Tibial nerve (tissue), 4 donors: ENCODE results near the gene SNX25. TPM values are rescaled to one million over a fixed set of nuclear protein-coding genes. Genes with fewer than 3 reads are reported as not detected.
A peak's percentile ranks its signal among the peaks of the same experiment; 100 is the strongest.

ENCODE experiments used
- DNase-seq, 2 donors: peaks; one replicate each; pipeline ENCODE4 v3.0.0-alpha.2; 2019; ENCODE audit warnings: low spot score in 2 of 2
- H3K27ac ChIP-seq, 4 donors: fragments of 200-600 bp; sonication (generic) in 3 of 4; one replicate each; pipeline ENCODE4 v1.5.1; 2017 to 2019; ENCODE audit warnings: mild to moderate bottlenecking in 1 of 4
- H3K27me3 ChIP-seq, 2 donors: fragments of 200-600 bp; sonication (generic) in 1 of 2; one replicate each; pipeline versions ENCODE4 v1.5.1 to v1.6.0; 2017 to 2019
- H3K36me3 ChIP-seq, 3 donors: fragments of 200-600 bp; sonication (generic); one replicate each; pipeline ENCODE4 v1.5.1; 2018 to 2019
- H3K4me1 ChIP-seq, 4 donors: fragments of 200-600 bp; sonication (generic) in 3 of 4; one replicate each; pipeline ENCODE4 v1.5.1; 2017 to 2019
- H3K4me3 ChIP-seq, 4 donors: fragments of 200-600 bp; sonication (generic) in 3 of 4; one replicate each; pipeline ENCODE4 v1.5.1; 2017 to 2019; ENCODE audit warnings: mild to moderate bottlenecking in 1 of 4, moderate library complexity in 1 of 4
- H3K9me3 ChIP-seq, 4 donors: fragments of 200-600 bp; sonication (generic) in 3 of 4; one replicate each; pipeline ENCODE4 v1.5.1; 2017 to 2019
- CTCF ChIP-seq, 5 experiments: fragments of 200-600 bp in 3 of 5; fragments of 450-650 bp in 2 of 5; sonication (generic) in 3 of 5; IDR thresholded peaks; one replicate each; pipeline ENCODE4 v1.5.1; 2016 to 2019; ENCODE audit warnings: antibody characterized with exemption in 5 of 5, mild to moderate bottlenecking in 3 of 5, moderate library complexity in 2 of 5
- EP300 ChIP-seq, 2 donors: sonication (generic); formaldehyde crosslinking; IDR thresholded peaks; one replicate each; pipeline ENCODE4 v1.6.1; 2017; ENCODE audit warnings: antibody characterized with exemption in 2 of 2, mild to moderate bottlenecking in 1 of 2
- POLR2A ChIP-seq, 2 donors: fragments of 450-650 bp; IDR thresholded peaks; one replicate each; pipeline ENCODE4 v1.6.1; 2017; ENCODE audit warnings: antibody characterized with exemption in 2 of 2, mild to moderate bottlenecking in 2 of 2, moderate library complexity in 2 of 2
- WGBS, 2 donors: methylation state at CpG; one replicate each; pipeline ENCODE4 v1.1.5; 2018; 5-methylcytosine and 5-hydroxymethylcytosine counted together
- total RNA-seq, 4 donors: library from RNA; depleted of rRNA; stranded (reverse); fragments of >200 nt; gene quantifications; one replicate each; pipeline ENCODE4 v1.1.0, GENCODE V29; 2016

SNX25 gene
- 10 to 100 TPM; 17.7 to 29.4 (median 23.5) TPM for total RNA-seq

DNA sequence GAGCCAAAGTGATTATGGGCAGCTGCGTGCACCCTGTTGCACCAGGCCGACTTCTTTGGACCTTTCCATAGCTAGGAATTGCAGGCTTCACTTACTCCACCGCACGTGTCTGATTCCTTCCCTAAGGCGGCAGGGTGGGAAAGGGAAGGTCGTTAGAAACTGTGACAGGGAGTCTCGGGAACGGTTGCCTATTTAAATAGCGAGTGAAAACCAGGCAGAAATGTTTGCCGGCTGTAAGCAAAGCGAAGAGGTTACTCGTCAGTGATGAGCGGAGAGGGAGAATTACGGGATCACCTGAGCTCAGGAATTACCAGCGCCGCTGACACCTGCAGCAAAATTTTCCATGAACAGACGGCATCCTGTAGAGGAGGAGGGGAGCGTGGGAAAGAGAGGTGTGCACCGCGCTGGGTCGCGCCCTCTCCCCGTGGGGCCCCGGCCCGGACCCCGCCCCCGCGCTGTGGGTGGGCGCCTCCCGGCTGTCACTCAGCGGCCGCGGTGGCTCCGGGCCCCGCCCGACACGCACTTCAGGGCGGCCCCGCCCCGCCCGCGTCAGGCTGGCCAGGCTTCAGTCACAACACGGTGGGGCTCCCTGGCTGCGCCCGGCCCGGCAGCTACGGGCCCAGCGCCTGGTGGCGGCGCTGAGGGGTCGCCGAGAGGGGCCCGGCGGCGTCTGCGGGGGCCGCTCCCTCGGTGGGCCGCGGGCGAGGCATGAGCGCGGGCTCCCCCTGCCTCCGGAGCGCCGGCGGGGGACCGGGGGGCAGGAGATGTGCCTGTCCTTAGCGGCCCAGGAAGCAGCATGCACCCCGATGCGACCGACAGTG lies at the start of gene SNX25:
Gene SNX25 (plus strand): TSS at position 568 of the 821 bp plus-strand sequence. CDS start 229 bp downstream, at position 797.
- WGBS, 2 donors = 1 to 2% methylated on average over 34 to 49 of the region's 72 CpGs
- peak; percentile 64 to 70 for DNase-seq
- Histone ChIP-seq H3K36me3 (no peaks in the 10 kb centered on the region), H3K4me3 (peak within 1 kb of the TSS; percentile 57 to 83 (median 74)), H3K9me3 (no peaks in the 10 kb centered on the region), H3K27ac (peak within 1 kb of the TSS; percentile 72 to 89 (median 80)), H3K4me1 (peaks cover 0 to 34% (median 21%) of the 10 kb centered on the region in 4 donors), H3K27me3 (no peaks in the 10 kb centered on the region)
- TF ChIP-seq CTCF (IDR thresholded peaks at IDR 0.05) = peak in 2 of 5 experiments; percentile 45 to 70
- peak; percentile 90 to 96 for TF ChIP-seq POLR2A (IDR thresholded peaks at IDR 0.05)
- peak; percentile 46 to 87 for TF ChIP-seq EP300 (IDR thresholded peaks at IDR 0.05)

DNA sequence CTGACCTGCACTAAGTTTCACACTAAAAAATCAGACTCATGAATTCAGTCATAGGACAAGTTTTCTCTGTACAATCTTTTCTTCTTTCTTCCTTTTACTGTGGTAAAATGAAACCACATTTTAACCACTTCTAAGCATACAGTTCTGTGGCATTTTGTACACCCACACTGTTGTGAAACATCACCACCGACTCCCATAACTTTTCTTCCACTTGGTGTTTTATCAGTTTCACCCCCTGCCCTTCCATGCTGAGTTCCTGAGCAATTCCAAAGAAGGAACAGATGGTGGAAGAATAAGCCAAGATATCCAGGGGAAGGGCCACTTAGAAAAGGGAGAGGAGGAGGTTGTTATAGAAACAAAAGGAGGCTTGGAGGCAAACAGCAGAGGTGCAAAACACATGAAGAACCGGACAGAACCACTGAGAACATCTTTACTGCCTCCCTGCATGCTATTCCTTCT lies 43.8 kb upstream of the SNX25 start:
- TF ChIP-seq EP300 (IDR thresholded peaks at IDR 0.05) (no peak), CTCF (IDR thresholded peaks at IDR 0.05) (no peak), POLR2A (IDR thresholded peaks at IDR 0.05) (no peak)
- Histone ChIP-seq H3K4me3 (no peak overlapping the region), H3K36me3 (peaks cover 0 to 57% (median 8%) of the 10 kb centered on the region in 3 donors), H3K27me3 (no peaks in the 10 kb centered on the region), H3K27ac (peak overlapping the region in 1 of 4 donors; percentile 25), H3K9me3 (no peaks in the 10 kb centered on the region), H3K4me1 (peaks cover 0 to 6% (median 0%) of the 10 kb centered on the region in 4 donors)
- DNase-seq = no peak
- WGBS, 2 donors = 18 to 36% methylated on average over 2 of the region's 2 CpGs

DNA sequence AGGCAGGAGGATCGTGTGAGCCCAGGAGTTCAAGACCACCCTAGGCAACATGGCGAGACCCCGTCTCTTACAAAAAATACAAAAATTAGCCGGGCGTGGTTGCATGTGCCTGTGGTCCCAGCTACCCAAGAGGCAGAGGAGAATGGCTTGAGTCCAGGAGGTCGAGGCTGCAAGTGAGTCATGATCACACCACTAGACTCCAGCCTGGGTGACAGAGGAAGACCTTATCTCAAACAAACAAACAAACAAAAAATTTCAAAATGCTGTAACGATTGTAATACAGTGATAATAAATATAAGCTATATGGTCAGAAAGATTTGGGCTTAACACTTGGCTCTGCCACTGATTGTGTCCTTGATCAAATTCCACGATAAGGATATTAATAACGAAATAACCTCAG lies 42.2 kb upstream of the SNX25 start:
- Histone ChIP-seq H3K4me1 (peaks cover 0 to 20% (median 0%) of the 10 kb centered on the region in 4 donors), H3K27me3 (no peaks in the 10 kb centered on the region), H3K27ac (no peak overlapping the region), H3K9me3 (no peaks in the 10 kb centered on the region), H3K4me3 (no peak overlapping the region), H3K36me3 (peaks cover 0 to 49% (median 8%) of the 10 kb centered on the region in 3 donors)
- WGBS, 2 donors = 81 to 86% methylated on average over 9 of the region's 9 CpGs
- no peak for DNase-seq
- TF ChIP-seq EP300 (IDR thresholded peaks at IDR 0.05) (no peak), CTCF (IDR thresholded peaks at IDR 0.05) (no peak), POLR2A (IDR thresholded peaks at IDR 0.05) (no peak)

DNA sequence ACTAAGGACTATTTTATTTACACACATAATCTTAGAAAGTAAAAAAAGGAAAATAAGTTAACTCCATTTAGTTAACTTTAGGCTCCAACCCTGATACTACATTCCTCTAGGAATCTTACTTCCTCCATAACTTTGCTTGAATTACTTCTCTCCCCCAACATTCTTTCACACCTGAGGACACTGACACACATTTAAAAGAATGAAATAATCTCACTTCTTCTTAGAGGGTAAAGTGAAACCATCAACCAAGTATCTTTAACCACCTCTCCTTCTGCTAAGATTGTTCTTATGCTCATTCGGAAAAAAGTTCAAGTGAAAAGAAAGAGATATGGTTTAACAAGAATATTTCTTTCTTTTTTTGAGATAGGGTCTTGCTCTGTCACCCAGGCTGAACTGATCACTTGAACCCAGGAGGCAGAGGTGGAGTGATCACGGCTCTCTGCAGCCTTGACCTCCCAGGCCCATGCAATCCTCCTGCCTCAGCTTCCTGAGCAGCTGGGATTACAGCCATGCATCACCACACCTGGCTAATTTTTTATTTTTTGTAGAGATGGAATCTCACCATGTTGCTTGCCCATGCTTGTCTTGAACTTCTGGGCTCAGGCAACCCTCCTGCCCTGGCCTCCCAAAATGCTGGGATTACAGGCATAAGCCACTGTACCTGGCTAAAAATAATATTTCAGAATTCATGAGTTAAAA lies 37.9 kb upstream of the SNX25 start:
- no peaks in the 10 kb centered on the region for H3K27me3 ChIP-seq
- TF ChIP-seq EP300 (IDR thresholded peaks at IDR 0.05) = no peak
- TF ChIP-seq CTCF (IDR thresholded peaks at IDR 0.05) = no peak
- TF ChIP-seq POLR2A (IDR thresholded peaks at IDR 0.05) = no peak
- H3K27ac ChIP-seq = peak overlapping the region in 2 of 4 donors; percentile 16 to 40
- WGBS, 2 donors = 92 to 95% methylated on average over 2 of the region's 2 CpGs
- H3K36me3 ChIP-seq = peaks cover 0 to 53% (median 8%) of the 10 kb centered on the region in 3 donors
- no peaks in the 10 kb centered on the region for H3K9me3 ChIP-seq
- H3K4me3 ChIP-seq = no peak overlapping the region
- DNase-seq = no peak
- peaks cover 0 to 23% (median 0%) of the 10 kb centered on the region in 4 donors for H3K4me1 ChIP-seq
